ENCODE results near the gene ZC3HAV1L. TPM values are rescaled to one million over a fixed set of nuclear protein-coding genes. Genes with fewer than 3 reads are reported as not detected.

ZC3HAV1L gene
- total and polyA plus RNA-seq, 2 of the 8 experiments (the other 6 are each of a cell fraction or from before 2014, with no cell fraction given) = 5.2 to 7.0 TPM

- TF ChIP-seq SIN3A (conservative IDR thresholded peaks at IDR 0.05 in 1 of 2, IDR thresholded peaks at IDR 0.05 in 1 of 2; ENCODE audit: low read depth in 1 of 2, low read length in 2 of 2) = no peak
Observed at GRCh38 chr7:139081584-139081983, 45.7 kb upstream of the ZC3HAV1L start (continued).
